SU-DHL-6 (cell line): ENCODE results near the gene DIS3L2.

ENCODE experiments used
- H2AFZ ChIP-seq: fragments of 200-600 bp; sonication (generic); 2 replicates; pipeline ENCODE4 v1.6.1; 2014; ENCODE audit warnings: low read depth, mild to moderate bottlenecking, moderate library complexity, mixed read lengths, antibody characterized with exemption, low read length; ENCODE audit not compliant: severe bottlenecking
- H3F3A ChIP-seq: fragments of 200-600 bp; shearing (Covaris generic); 2 replicates; pipeline ENCODE4 v1.6.0; 2016; ENCODE audit warnings: antibody characterized with exemption, mild to moderate bottlenecking; ENCODE audit not compliant: insufficient read depth
- H3K27ac ChIP-seq: fragments of 200-600 bp; sonication (generic); 2 replicates; pipeline ENCODE4 v1.5.1; 2016; ENCODE audit warnings: low read depth, mild to moderate bottlenecking, low read length, moderate library complexity, mixed read lengths
- H3K27me3 ChIP-seq: fragments of 200-600 bp; sonication (generic), shearing (Covaris generic); 2 replicates; pipeline ENCODE4 v1.6.0; 2014; ENCODE audit warnings: mild to moderate bottlenecking, low read length
- H3K36me3 ChIP-seq: fragments of 200-600 bp; sonication (generic); 2 replicates; pipeline ENCODE4 v1.6.1; 2014; ENCODE audit warnings: mild to moderate bottlenecking, low read length, mixed read lengths
- H3K4me2 ChIP-seq: fragments of 300-600, 200-600 bp; shearing (Covaris generic), sonication (generic); 2 replicates; pipeline ENCODE4 v1.6.0; 2014; ENCODE audit warnings: low read length, low read depth, mild to moderate bottlenecking; ENCODE audit not compliant: poor library complexity, severe bottlenecking
- H3K4me3 ChIP-seq: fragments of 200-600 bp; sonication (generic); 2 replicates; pipeline ENCODE4 v1.5.1; 2014; ENCODE audit warnings: antibody characterized with exemption, low read length, mild to moderate bottlenecking, mixed read lengths; ENCODE audit not compliant: insufficient read depth, poor library complexity, severe bottlenecking
- H3K79me2 ChIP-seq: fragments of 200-600 bp; sonication (generic); 2 replicates; pipeline ENCODE4 v1.6.1; 2014; ENCODE audit warnings: mild to moderate bottlenecking, low read length, moderate library complexity; ENCODE audit not compliant: insufficient read depth
- H3K9ac ChIP-seq: fragments of 200-600 bp; sonication (generic); 2 replicates; pipeline ENCODE4 v1.7.0; 2014; ENCODE audit warnings: mild to moderate bottlenecking, low read length
- H3K9me2 ChIP-seq: fragments of 200-600 bp; sonication (generic); replicated peaks from 2 replicates; pipeline ENCODE4 v1.6.1; 2014; ENCODE audit warnings: low read length; ENCODE audit not compliant: insufficient read depth
- H3K9me3 ChIP-seq: fragments of 200-600 bp; sonication (generic); 2 replicates; pipeline ENCODE4 v1.6.1; 2014; ENCODE audit warnings: low read length, mixed read lengths; ENCODE audit not compliant: insufficient read depth
- H4K20me1 ChIP-seq: fragments of 200-600 bp; sonication (generic); 2 replicates; pipeline ENCODE4 v1.6.1; 2014; ENCODE audit warnings: low read depth, mild to moderate bottlenecking, antibody characterized with exemption, low read length, moderate library complexity, mixed read lengths
- EZH2phosphoT487 ChIP-seq: fragments of 200-600 bp; sonication (generic), shearing (Covaris generic); conservative IDR thresholded peaks from 2 replicates; pipeline ENCODE4 v1.6.1; 2018; ENCODE audit warnings: mild to moderate bottlenecking, antibody characterized with exemption, low read length, moderate library complexity, mixed read lengths
- TF ChIP-seq, protein P1 (sequence below): fragments of 200-600 bp; sonication (generic); IDR thresholded peaks from one replicate; pipeline ENCODE4 v1.5.1; 2017; ENCODE audit warnings: antibody characterized with exemption, mild to moderate bottlenecking, low read length, moderate library complexity; ENCODE audit not compliant: insufficient read depth, poor library complexity, severe bottlenecking

Gene DIS3L2

DNA sequence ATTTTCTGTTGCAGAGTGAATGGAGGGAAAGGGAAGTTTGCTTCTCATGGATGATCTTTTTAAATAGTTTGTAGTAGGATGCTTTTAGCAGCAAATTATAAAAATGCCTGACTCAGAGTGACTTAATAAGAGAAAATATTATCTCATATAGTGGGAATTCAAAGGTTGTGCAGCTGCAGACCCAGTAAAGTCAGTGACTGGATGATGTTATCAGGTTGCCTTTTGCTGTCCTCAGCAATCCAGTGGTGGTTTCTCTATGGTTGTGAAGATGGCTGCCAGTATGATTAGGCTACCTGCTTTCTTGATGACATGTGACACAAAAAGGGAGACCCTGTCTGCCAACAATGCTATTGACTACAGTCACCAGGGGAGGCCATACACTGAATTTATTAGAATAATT, 184.8 kb downstream of the DIS3L2 start:
- no peaks in the 10 kb centered on the region for H3K36me3 ChIP-seq

DNA sequence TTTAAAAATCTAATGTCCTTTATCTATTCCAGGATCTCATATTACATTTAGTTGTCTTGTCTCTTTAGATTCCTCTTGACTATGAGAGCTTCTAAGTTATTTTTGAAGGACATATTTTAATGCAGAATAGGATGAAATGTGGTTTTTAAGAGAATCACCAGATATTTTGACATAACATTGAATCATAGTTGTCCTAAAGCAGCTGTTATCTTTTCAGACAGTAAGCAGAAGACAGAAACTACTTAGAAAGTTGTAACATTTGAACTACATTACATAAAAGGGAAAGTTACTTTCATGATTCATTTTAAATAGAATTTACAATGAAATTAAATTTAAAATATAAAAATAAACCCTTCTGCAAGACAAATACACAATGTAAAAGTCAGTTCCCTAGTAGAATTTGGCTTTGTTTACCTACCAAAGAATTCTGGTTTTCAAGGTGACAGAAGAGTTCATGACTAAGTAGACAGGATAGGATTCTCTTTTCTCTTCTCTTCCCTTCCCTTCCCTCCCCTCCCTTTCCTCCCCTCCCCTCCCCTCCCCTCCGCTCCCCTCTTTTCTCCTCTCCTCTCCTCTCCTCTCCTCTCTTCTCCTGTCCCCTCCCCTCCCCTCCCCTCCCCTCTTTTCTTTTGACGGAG, 186.0 kb downstream of the DIS3L2 start:
- H3K27me3 ChIP-seq, result no peaks in the 10 kb centered on the region
- H3K9ac ChIP-seq, result no peak overlapping the region
- no peaks in the 10 kb centered on the region for H3K9me2 ChIP-seq
- H4K20me1 ChIP-seq, result no peaks in the 10 kb centered on the region
- H3K4me3 ChIP-seq, result no peak overlapping the region
- H3K4me2 ChIP-seq, result no peak overlapping the region
- H3K9me3 ChIP-seq, result no peaks in the 10 kb centered on the region
- no peak overlapping the region for H2AFZ ChIP-seq
- no peaks in the 10 kb centered on the region for H3K79me2 ChIP-seq
- no peak overlapping the region for H3K27ac ChIP-seq
- no peak for TF ChIP-seq EZH2phosphoT487
- TF ChIP-seq, protein P1, sequence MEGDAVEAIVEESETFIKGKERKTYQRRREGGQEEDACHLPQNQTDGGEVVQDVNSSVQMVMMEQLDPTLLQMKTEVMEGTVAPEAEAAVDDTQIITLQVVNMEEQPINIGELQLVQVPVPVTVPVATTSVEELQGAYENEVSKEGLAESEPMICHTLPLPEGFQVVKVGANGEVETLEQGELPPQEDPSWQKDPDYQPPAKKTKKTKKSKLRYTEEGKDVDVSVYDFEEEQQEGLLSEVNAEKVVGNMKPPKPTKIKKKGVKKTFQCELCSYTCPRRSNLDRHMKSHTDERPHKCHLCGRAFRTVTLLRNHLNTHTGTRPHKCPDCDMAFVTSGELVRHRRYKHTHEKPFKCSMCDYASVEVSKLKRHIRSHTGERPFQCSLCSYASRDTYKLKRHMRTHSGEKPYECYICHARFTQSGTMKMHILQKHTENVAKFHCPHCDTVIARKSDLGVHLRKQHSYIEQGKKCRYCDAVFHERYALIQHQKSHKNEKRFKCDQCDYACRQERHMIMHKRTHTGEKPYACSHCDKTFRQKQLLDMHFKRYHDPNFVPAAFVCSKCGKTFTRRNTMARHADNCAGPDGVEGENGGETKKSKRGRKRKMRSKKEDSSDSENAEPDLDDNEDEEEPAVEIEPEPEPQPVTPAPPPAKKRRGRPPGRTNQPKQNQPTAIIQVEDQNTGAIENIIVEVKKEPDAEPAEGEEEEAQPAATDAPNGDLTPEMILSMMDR, result no peak
- no peaks in the 10 kb centered on the region for H3K36me3 ChIP-seq
- H3F3A ChIP-seq, result no peaks in the 10 kb centered on the region

More for the DNA sequence above, 184.8 kb downstream of the DIS3L2 start:
- no peak for TF ChIP-seq EZH2phosphoT487
- TF ChIP-seq, protein P1, result no peak
- H3K27me3 ChIP-seq, result no peaks in the 10 kb centered on the region
- no peaks in the 10 kb centered on the region for H3F3A ChIP-seq
- no peaks in the 10 kb centered on the region for H3K9me2 ChIP-seq
- H3K9me3 ChIP-seq, result no peaks in the 10 kb centered on the region
- no peaks in the 10 kb centered on the region for H4K20me1 ChIP-seq
- H3K4me2 ChIP-seq, result no peak overlapping the region
- H3K27ac ChIP-seq, result no peak overlapping the region
- no peak overlapping the region for H3K4me3 ChIP-seq
- H2AFZ ChIP-seq, result no peak overlapping the region
- no peaks in the 10 kb centered on the region for H3K79me2 ChIP-seq
- H3K9ac ChIP-seq, result no peak overlapping the region

DNA sequence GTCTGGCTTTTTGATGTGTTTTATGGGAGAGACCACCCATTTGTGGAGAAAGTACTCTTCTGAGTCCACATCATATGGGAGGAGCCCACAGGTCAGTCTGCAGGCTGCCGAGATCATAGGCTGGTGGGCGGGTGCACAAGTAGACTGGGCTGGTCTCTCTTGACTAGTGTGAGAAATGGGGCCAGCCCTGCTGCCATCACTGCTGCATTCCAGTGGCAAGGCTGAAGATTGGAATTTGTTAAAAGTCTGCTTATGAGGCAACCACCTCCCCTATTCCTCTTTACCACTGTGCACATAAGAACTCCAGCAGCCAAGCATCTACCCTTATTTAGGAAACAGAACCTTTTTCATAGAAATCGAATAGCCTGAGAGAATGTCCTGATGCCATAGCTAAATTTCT, 200.7 kb downstream of the DIS3L2 start:
- Histone ChIP-seq H3K4me3 (no peak overlapping the region), H3K36me3 (no peaks in the 10 kb centered on the region), H3F3A (no peaks in the 10 kb centered on the region), H3K9me3 (no peaks in the 10 kb centered on the region), H3K79me2 (no peaks in the 10 kb centered on the region), H3K27me3 (no peaks in the 10 kb centered on the region), H3K4me2 (no peak overlapping the region), H3K27ac (no peak overlapping the region), H2AFZ (no peak overlapping the region), H4K20me1 (no peaks in the 10 kb centered on the region), H3K9me2 (no peaks in the 10 kb centered on the region), H3K9ac (no peak overlapping the region)
- TF ChIP-seq, protein P1, result no peak
- no peak for TF ChIP-seq EZH2phosphoT487
